WI38 (cell line): ENCODE data around the gene SHISA6.

ENCODE experiments used
- H3K4me3 ChIP-seq: 2 replicates; pipeline ENCODE4 v1.5.1; 2011; ENCODE audit warnings: low read depth, mild to moderate bottlenecking, control low read depth, low read length
- TF ChIP-seq, protein P1 (sequence below): IDR thresholded peaks from 2 replicates; pipeline ENCODE4 v1.5.1; 2012; ENCODE audit warnings: low read depth, mild to moderate bottlenecking, control low read depth, low read length

The SHISA6 gene

DNA sequence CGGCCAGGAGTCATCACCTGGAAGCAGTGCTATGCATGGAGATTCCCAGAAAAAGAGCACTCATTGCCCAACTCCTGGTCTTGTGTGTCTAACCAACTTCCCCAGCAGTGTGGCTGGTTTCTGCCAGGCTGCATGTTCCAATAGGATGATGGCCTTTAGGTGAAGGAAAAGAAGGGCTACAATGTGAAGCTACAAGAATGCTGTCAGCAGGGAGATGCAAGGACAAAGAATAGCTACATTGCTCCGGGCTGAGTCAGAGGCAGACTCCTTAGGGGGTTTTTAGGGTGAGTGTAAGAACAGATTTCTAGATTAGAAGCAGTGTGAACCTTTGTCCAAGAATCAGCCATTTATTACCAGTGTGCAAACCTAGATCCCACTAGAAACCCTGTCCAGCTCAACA, 294.2 kb downstream of the SHISA6 start:
- TF ChIP-seq, protein P1, sequence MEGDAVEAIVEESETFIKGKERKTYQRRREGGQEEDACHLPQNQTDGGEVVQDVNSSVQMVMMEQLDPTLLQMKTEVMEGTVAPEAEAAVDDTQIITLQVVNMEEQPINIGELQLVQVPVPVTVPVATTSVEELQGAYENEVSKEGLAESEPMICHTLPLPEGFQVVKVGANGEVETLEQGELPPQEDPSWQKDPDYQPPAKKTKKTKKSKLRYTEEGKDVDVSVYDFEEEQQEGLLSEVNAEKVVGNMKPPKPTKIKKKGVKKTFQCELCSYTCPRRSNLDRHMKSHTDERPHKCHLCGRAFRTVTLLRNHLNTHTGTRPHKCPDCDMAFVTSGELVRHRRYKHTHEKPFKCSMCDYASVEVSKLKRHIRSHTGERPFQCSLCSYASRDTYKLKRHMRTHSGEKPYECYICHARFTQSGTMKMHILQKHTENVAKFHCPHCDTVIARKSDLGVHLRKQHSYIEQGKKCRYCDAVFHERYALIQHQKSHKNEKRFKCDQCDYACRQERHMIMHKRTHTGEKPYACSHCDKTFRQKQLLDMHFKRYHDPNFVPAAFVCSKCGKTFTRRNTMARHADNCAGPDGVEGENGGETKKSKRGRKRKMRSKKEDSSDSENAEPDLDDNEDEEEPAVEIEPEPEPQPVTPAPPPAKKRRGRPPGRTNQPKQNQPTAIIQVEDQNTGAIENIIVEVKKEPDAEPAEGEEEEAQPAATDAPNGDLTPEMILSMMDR: no peak

DNA sequence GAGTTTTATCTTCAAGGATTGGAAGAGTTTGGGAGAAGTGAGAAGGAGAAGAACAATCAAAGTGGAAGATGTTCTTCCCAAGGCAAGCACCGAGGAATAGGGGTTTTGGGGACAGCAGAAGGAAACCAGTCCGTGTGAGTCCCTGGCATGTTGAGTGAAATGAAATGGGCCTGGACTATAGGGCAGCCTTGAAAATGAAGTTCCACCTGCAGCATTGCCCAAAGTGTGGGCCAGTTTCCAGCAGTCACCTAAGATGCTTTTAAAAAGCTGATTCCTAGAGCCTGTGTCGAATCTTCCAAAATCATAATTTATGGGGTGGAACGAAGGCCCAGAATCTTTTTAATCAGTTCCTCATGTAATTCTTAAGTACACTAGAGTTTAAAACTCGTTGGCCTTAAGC, 297.4 kb downstream of the SHISA6 start:
- no peak overlapping the region for H3K4me3 ChIP-seq
- TF ChIP-seq, protein P1: no peak

More for the DNA sequence above, 294.2 kb downstream of the SHISA6 start:
- no peak overlapping the region for H3K4me3 ChIP-seq

DNA sequence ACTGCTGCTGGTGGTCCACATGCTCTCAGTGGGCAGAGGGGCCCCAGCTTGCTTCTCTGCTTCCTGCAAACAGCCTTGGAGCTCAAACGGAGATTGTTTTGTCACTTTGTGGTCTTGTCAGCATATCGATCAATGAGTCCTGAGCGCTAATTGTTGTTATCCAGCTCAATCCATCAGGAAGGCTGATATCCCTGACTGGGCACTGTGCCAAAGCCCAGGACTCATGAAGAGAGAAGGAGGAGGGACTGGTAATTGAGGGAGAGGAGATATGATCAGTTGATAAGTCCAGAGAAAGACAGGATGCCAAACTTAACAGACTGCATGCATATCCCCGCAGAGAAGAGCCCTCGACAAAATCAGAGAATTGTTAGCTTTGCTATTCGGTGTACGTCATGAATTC, 298.6 kb downstream of the SHISA6 start:
- TF ChIP-seq, protein P1: no peak
- no peak overlapping the region for H3K4me3 ChIP-seq

DNA sequence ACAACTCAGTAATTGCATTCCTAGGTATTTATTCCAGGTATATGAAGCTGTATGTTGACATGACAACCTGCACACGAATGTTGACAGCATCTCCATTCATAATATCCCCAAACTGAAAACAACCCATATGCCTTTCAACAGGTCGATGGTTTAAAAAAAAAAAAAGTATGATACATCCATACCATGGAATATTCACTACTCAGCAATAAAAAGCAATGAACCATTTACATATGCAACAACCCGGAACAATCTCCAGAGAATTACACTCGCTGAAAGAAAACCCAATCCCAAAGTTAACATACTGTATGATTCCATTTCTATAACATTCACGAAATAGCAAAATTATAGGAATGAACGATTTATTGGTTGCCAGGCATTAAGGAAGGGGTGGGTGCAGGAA, 304.0 kb downstream of the SHISA6 start:
- TF ChIP-seq, protein P1: no peak
- H3K4me3 ChIP-seq: no peak overlapping the region

DNA sequence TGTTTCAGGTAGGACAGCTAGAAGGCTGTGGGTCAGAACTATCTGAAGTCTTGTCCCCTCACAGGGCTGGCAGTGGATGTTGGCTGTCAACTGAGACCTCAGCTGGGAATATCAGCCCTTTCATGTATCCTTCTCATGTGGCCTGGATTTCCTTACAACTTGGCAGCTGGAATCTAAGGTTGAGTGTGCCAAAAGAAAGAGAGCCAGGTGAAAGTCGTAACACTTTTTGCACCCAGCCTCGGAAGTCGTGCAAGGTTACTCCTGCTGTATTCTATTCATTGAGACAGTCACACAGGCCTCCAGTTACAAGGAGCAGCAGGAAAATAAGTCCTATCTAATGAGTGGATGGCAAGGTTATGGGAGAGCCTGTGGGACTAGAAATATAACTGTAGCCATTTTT, 304.7 kb downstream of the SHISA6 start:
- no peak overlapping the region for H3K4me3 ChIP-seq

DNA sequence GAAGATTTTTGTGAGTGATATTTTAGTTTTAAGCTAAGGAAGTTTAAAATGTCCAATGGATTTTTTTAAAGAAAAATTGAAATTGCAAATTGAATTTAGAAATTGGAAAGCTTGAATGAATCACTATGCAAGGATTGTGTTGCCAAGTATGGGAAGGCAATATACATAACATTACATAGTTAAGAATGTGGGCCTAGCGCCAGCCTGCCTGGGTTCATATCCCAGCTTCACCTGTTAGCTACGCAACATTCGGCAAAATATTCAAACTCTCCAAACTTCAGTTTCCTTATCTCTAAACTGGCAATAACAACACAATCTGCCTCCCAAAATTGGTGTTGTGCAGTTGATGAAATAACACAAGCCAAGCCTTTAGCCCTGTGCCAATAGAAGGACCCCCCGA, 306.8 kb downstream of the SHISA6 start:
- TF ChIP-seq, protein P1: no peak
- no peak overlapping the region for H3K4me3 ChIP-seq

More for the DNA sequence above, 304.7 kb downstream of the SHISA6 start:
- TF ChIP-seq, protein P1: no peak

DNA sequence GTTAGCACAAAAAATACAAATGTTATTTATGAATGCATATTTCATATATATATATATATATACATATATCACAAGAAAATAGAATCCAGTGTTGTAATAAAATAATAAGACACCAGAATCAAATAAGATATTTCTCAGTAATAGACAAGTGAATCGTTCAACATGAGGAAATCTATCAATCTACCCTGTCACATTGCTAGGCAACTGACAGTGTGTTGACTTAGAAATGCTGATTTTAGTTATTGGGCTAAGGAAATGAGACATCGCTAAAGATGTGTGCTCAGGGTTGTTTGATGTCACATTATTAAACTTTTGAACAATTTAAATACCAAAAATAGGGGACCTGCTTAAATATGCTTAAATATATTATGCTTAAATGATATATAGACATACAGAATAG, 307.4 kb downstream of the SHISA6 start:
- no peak overlapping the region for H3K4me3 ChIP-seq
- TF ChIP-seq, protein P1: no peak
